HepG2 (cell line): ENCODE data around the gene KRTAP10-5. TPM values are rescaled to one million over a fixed set of nuclear protein-coding genes. Genes with fewer than 3 reads are reported as not detected.

Experiments used
- ATAC-seq: fragments of 200-7000 bp; cut with Tn5 transposase; 3 replicates; pipeline ENCODE4 v1.9.1; 2020; ENCODE audit warnings: mild to moderate bottlenecking, moderate library complexity
- BruUV-seq: library from RNA; stranded (reverse); fragments of 400-500 nt; replicated peaks from 2 replicates; lab custom pipeline; 2021; lab: Mats Ljungman, UMichigan
- CTCF ChIA-PET: fragments of 300-600 bp; formaldehyde crosslinking; extraction: SDS; loops from one replicate; lab custom pipeline; 2021; ENCODE audit warnings: low total read pairs, inconsistent platforms, low intra/inter-chr PET ratio; lab: Yijun Ruan, JAX
- POLR2A ChIA-PET: fragments of 350-600 bp; sonication (Branson Sonifier 250); formaldehyde crosslinking; loops from one replicate; lab custom pipeline; 2020; ENCODE audit warnings: antibody characterized with exemption, inconsistent platforms; lab: Yijun Ruan, JAX
- DNase-seq: peaks from one replicate; pipeline ENCODE4 v3.0.0-alpha.2; 2015; ENCODE audit warnings: low spot score
- FAIRE-seq: peaks from 3 replicates; lab custom pipeline; 2011; peaks lifted over from hg19 to GRCh38; lab: Jason Lieb, UNC
- H2AFZ ChIP-seq: one replicate; pipeline ENCODE4 v1.6.1; 2011; ENCODE audit warnings: low read length, inconsistent platforms
- H3K27ac ChIP-seq: fragments of 300-600 bp; 3 replicates; pipeline ENCODE4 v1.8.0; 2011; ENCODE audit warnings: mixed run types, mild to moderate bottlenecking, mixed read lengths, low read length, inconsistent platforms; ENCODE audit not compliant: insufficient read depth; ENCODE audit errors: extremely low read length
- H3K27me3 ChIP-seq, 2 experiments: fragments of 200-600 bp in 1 of 2; 2 replicates in 1 of 2; 3 replicates in 1 of 2; pipeline versions ENCODE4 v1.6.0 to v1.8.0; 2011; ENCODE audit warnings: low read length in 2 of 2, mild to moderate bottlenecking in 2 of 2, moderate library complexity in 2 of 2, inconsistent platforms in 1 of 2; ENCODE audit not compliant: insufficient read depth in 2 of 2, control insufficient read depth in 1 of 2
- H3K36me3 ChIP-seq, 2 experiments: fragments of 200-600 bp in 1 of 2; replicated peaks in 1 of 2; 2 replicates in 1 of 2; 3 replicates in 1 of 2; pipeline versions ENCODE4 v1.5.1 to v1.8.0; 2011; ENCODE audit warnings: low read length in 2 of 2, inconsistent platforms in 1 of 2; ENCODE audit not compliant: insufficient read depth in 2 of 2, control insufficient read depth in 1 of 2
- H3K4me1 ChIP-seq: 2 replicates; pipeline ENCODE4 v1.5.1; 2012; ENCODE audit warnings: low read length, inconsistent platforms; ENCODE audit not compliant: insufficient read depth
- H3K4me2 ChIP-seq: 2 replicates; pipeline ENCODE4 v1.6.0; 2011; ENCODE audit warnings: low read depth, low read length, inconsistent platforms
- H3K4me3 ChIP-seq, 3 experiments: fragments of 200-600 bp in 1 of 3; sonication (generic), shearing (Covaris generic) in 1 of 3; replicated peaks in 1 of 3; 2 replicates each; pipeline ENCODE4 v1.5.1; 2011 to 2016; ENCODE audit warnings: low read length in 3 of 3, inconsistent platforms in 2 of 3, low read depth in 2 of 3, mild to moderate bottlenecking in 2 of 3, control low read depth in 1 of 3, mixed read lengths in 1 of 3; ENCODE audit not compliant: insufficient read depth in 1 of 3
- H3K79me2 ChIP-seq: one replicate; pipeline ENCODE4 v1.6.1; 2011; ENCODE audit warnings: low read length, inconsistent platforms; ENCODE audit not compliant: insufficient read depth
- H3K9ac ChIP-seq: 2 replicates; pipeline ENCODE4 v1.6.0; 2011; ENCODE audit warnings: mild to moderate bottlenecking, low read depth, low read length, inconsistent platforms; ENCODE audit not compliant: insufficient read depth
- H3K9me3 ChIP-seq: 2 replicates; pipeline ENCODE4 v1.5.1; 2012; ENCODE audit warnings: mild to moderate bottlenecking, low read length
- H4K20me1 ChIP-seq: 2 replicates; pipeline ENCODE4 v1.6.0; 2011; ENCODE audit warnings: inconsistent platforms, mild to moderate bottlenecking, low read length, moderate library complexity; ENCODE audit not compliant: insufficient read depth
- CHD2 ChIP-seq: IDR thresholded peaks from 2 replicates; pipeline ENCODE4 v1.6.1; 2011; ENCODE audit warnings: low read depth, low read length, improper control_type of control experiment
- ZNF446 ChIP-seq: sonication (generic); formaldehyde crosslinking; IDR thresholded peaks from 2 replicates; pipeline ENCODE4 v1.5.0; 2020; ENCODE audit warnings: mild to moderate bottlenecking, missing genetic modification reagents
- WGBS: methylation state at CpG from one replicate; pipeline ENCODE4 v1.1.6; 2017; ENCODE audit warnings: low lambda C conversion rate; 5-methylcytosine and 5-hydroxymethylcytosine counted together
- in situ Hi-C: cut with HindIII; loops from 2 replicates; pipeline ENCODE4 v1.10.0; 2017; ENCODE audit warnings: low pct_unique_long_range_greater_than_20kb; ENCODE audit not compliant: extremely low pct_ligation_motif_present
- intact Hi-C: fragments of 100-400 bp; cut with micrococcal nuclease; formaldehyde crosslinking; loops from one replicate; pipeline ENCODE4 v1.10.0; 2022; ENCODE audit not compliant: unreplicated experiment
- polyA plus RNA-seq, 8 experiments: library from polyadenylated mRNA; depleted of rRNA in 3 of 8; stranded (reverse) in 7 of 8; unstranded in 1 of 8; fragments of >200 nt; fragmentation: Illumina TruSeq in 4 of 8; extraction: Trizol in 4 of 8; gene quantifications; 2 replicates each; pipeline versions ENCODE4 v1.2.1 to v1.2.3, GENCODE V29; 2011 to 2016; ENCODE audit warnings: low read depth in 4 of 8, missing spikeins in 1 of 8, mixed read lengths in 1 of 8; ENCODE audit not compliant: insufficient read depth in 1 of 8
- total RNA-seq, 5 experiments: library from RNA; depleted of rRNA; stranded (reverse); fragments of >200 nt; fragmentation: Illumina TruSeq; extraction: Trizol; gene quantifications; 2 replicates each; pipeline ENCODE4 v1.2.3, GENCODE V29; 2016; ENCODE audit warnings: low read depth in 1 of 5
- TF ChIP-seq, protein P1 (sequence below): sonication (generic); formaldehyde crosslinking; IDR thresholded peaks from 2 replicates; pipeline ENCODE4 v1.9.0; 2021; ENCODE audit warnings: missing genetic modification reagents, borderline replicate concordance

Gene KRTAP10-5
- total and polyA plus RNA-seq, 2 of the 13 experiments (the other 11 are each of a cell fraction or from before 2014, with no cell fraction given) = not detected

DNA sequence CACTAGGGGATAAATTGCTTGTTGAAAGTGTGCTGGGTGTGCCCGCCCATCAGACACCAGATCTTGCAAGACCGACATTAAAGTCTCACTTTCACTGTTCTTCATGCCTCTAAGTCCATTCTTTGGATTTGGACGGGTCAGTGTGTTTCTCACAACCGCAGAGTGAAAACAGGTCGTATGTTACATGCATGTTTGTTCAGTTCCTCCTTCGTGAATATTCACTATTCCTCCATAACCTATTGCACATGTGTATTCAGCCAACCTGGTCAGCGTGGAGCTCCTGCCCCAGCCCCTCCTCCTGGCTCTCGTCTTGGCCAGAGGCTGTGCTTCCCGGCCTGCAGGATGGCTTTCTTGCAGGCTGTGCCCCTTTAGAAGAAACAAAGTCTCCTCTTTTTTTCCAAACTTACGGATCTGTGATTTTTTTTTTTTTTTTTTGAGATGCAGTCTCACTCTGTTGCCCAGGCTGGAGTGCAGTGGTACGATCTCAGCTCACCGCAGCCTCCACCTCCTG is 14.1 kb upstream of the KRTAP10-5 start:
- POLR2A ChIA-PET = no interaction called here
- no TSS peak for BruUV-seq
- ATAC-seq = no peak

More for the DNA sequence above, 14.1 kb upstream of the KRTAP10-5 start:
- DNase-seq = no peak
- H3K9me3 ChIP-seq = no peaks in the 10 kb centered on the region
- in situ Hi-C loops = no loop called here
- intact Hi-C loops = no loop called here
- 94% methylated on average over 12 of the region's 12 CpGs for WGBS
- peaks cover 52% of the 10 kb centered on the region for H3K4me1 ChIP-seq
- H3K9ac ChIP-seq = no peak overlapping the region; the same call in 1 of the 2 replicates
- H2AFZ ChIP-seq = no peak overlapping the region
- H3K79me2 ChIP-seq = no peaks in the 10 kb centered on the region
- H3K36me3 ChIP-seq = no peaks in the 10 kb centered on the region
- H4K20me1 ChIP-seq = no peaks in the 10 kb centered on the region
- H3K4me2 ChIP-seq = no peak overlapping the region; the same call in 1 of the 2 replicates
- no peak overlapping the region for H3K4me3 ChIP-seq
- H3K27ac ChIP-seq = peak overlapping the region; percentile 80
- CTCF ChIA-PET = no interaction called here
- TF ChIP-seq ZNF446 (CRISPR knock-in tag) (no peak), CHD2 (no peak)
- TF ChIP-seq, protein P1, sequence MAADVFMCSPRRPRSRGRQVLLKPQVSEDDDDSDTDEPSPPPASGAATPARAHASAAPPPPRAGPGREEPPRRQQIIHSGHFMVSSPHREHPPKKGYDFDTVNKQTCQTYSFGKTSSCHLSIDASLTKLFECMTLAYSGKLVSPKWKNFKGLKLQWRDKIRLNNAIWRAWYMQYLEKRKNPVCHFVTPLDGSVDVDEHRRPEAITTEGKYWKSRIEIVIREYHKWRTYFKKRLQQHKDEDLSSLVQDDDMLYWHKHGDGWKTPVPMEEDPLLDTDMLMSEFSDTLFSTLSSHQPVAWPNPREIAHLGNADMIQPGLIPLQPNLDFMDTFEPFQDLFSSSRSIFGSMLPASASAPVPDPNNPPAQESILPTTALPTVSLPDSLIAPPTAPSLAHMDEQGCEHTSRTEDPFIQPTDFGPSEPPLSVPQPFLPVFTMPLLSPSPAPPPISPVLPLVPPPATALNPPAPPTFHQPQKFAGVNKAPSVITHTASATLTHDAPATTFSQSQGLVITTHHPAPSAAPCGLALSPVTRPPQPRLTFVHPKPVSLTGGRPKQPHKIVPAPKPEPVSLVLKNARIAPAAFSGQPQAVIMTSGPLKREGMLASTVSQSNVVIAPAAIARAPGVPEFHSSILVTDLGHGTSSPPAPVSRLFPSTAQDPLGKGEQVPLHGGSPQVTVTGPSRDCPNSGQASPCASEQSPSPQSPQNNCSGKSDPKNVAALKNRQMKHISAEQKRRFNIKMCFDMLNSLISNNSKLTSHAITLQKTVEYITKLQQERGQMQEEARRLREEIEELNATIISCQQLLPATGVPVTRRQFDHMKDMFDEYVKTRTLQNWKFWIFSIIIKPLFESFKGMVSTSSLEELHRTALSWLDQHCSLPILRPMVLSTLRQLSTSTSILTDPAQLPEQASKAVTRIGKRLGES = no peak
- TF ChIP-seq, all 625 proteins: peak for 0
- FAIRE-seq = no peak
- no peaks in the 10 kb centered on the region for H3K27me3 ChIP-seq
